ENCODE data around the gene GPC1. TPM values are rescaled to one million over a fixed set of nuclear protein-coding genes. Genes with fewer than 3 reads are reported as not detected.

Gene GPC1
- polyA plus RNA-seq, 1 experiment: 46.8 TPM

DNA sequence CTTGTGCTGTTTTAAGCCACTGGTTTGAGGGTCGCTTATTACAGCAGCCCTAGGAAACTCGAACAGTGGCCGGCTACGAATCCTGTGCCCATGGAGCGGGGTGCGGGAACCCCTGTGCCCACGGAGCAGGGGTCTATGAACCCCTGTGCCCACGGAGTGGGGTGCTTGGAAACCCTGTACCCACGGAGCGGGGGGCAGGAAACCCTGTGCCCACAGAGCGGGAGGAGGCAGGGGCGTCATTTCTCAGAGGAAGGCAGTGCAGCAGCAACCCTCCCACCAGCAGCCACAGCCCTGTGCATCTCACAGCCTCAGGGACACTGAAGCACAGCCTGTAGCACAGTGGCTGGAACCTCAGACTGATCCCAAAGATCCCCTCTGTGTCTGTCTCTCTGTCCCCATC lies 34.2 kb upstream of the GPC1 start:
- no peak overlapping the region for H3K4me3 ChIP-seq (ENCODE audit: low read depth, low read length)
- peaks cover 2% of the 10 kb centered on the region for H3K27me3 ChIP-seq (ENCODE audit: control insufficient read depth, insufficient read depth, low read length)
- H3K9me3 ChIP-seq (ENCODE audit: control insufficient read depth, insufficient read depth, low read length): no peaks in the 10 kb centered on the region; the same call in 1 of the 2 replicates
- DNase-seq (ENCODE audit: low read depth, low spot score): no peak
- ChIA-PET CTCF (no interaction called here), POLR2A (no interaction called here)
- TF ChIP-seq, protein P1, sequence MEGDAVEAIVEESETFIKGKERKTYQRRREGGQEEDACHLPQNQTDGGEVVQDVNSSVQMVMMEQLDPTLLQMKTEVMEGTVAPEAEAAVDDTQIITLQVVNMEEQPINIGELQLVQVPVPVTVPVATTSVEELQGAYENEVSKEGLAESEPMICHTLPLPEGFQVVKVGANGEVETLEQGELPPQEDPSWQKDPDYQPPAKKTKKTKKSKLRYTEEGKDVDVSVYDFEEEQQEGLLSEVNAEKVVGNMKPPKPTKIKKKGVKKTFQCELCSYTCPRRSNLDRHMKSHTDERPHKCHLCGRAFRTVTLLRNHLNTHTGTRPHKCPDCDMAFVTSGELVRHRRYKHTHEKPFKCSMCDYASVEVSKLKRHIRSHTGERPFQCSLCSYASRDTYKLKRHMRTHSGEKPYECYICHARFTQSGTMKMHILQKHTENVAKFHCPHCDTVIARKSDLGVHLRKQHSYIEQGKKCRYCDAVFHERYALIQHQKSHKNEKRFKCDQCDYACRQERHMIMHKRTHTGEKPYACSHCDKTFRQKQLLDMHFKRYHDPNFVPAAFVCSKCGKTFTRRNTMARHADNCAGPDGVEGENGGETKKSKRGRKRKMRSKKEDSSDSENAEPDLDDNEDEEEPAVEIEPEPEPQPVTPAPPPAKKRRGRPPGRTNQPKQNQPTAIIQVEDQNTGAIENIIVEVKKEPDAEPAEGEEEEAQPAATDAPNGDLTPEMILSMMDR (IDR thresholded peaks at IDR 0.05; ENCODE audit: low read depth, low read length): no peak
- H3K27ac ChIP-seq (ENCODE audit: low read depth, low read length): no peak overlapping the region

DNA sequence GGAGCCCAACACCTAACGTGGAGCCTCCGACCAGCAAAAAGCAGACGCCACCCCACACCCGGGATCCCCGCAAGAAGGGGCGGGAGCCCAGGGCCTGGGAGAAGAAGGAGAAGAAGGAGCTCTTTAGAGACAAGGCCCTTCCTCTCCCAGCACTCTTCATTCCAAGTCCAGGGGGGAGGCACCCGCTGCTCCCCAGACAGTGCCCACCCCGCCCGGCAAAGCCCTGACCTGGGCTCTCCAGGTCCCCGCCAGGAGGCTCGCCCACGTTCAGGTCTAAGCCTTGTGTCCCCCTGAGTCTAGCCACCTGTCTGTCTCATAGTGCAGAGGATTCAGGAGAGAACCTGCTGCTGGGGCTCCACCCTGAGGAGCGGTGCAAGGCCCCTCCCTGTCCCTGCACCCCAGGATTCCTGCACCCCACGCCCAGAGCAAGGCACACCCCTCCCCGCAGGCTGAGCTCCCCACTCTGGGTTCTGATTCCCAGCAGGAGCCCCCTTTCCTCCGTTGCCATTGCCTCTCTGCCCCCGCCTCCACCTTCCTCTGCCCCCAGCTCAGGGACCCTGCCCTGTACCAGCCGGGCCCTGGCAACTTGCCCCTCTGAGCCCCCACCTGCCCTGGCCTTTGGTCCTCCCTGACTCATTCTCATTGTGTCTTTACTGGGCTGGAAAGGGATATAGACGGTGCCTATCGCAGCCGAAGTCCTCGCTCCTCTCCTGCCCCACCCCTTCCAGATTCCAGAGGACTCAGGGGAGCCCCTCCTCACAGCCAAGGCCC lies 33.5 kb upstream of the GPC1 start:
- POLR2A ChIA-PET: no interaction called here
- Histone ChIP-seq H3K4me3 (ENCODE audit: low read depth, low read length) (no peak overlapping the region), H3K27ac (ENCODE audit: low read depth, low read length) (no peak overlapping the region), H3K27me3 (ENCODE audit: control insufficient read depth, insufficient read depth, low read length) (peaks cover 2% of the 10 kb centered on the region), H3K9me3 (ENCODE audit: control insufficient read depth, insufficient read depth, low read length) (no peaks in the 10 kb centered on the region; the same call in 1 of the 2 replicates)
- DNase-seq (ENCODE audit: low read depth, low spot score): no peak
- TF ChIP-seq, protein P1 (IDR thresholded peaks at IDR 0.05; ENCODE audit: low read depth, low read length): no peak
- CTCF ChIA-PET: no interaction called here

DNA sequence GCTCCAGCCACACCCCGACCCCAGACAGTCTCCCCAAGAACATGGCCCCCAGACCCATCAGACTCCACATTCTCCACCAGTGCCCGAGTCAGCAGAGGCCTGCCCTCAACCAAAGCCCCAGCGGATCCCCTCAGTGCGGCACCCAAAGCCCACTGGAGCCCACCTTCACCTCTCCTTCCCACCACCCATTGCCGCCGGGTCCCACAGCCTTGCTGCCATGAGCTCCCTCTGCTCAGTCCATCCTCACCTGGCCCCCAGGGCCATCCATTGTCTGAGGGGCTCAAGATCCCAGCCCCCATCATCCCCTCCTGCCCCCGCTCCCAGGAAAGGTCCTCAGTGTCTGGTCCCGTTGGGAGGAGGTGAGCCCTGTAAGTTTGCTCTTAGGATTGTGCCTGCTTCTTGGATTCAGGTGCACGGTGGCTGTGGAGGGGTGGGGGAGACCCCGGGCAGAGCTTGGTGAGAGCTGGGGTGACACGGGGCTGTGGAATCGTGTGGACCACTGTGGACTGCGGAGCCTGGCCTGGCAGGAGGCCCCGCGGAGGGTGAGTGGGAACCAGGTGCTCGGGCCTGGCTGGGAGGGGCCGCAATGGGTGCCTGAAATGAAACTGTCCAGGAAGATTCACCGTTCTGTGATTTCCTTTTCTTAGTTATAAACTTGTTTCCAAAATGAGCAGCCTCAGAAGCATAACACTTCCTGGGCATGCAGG lies 32.7 kb upstream of the GPC1 start:
- Histone ChIP-seq H3K4me3 (ENCODE audit: low read depth, low read length) (no peak overlapping the region), H3K27me3 (ENCODE audit: control insufficient read depth, insufficient read depth, low read length) (peaks cover 4% of the 10 kb centered on the region), H3K9me3 (ENCODE audit: control insufficient read depth, insufficient read depth, low read length) (no peaks in the 10 kb centered on the region; the same call in 1 of the 2 replicates), H3K27ac (ENCODE audit: low read depth, low read length) (no peak overlapping the region)
- DNase-seq (ENCODE audit: low read depth, low spot score): no peak
- ChIA-PET CTCF (no interaction called here), POLR2A (no interaction called here)
- TF ChIP-seq, protein P1 (IDR thresholded peaks at IDR 0.05; ENCODE audit: low read depth, low read length): no peak

DNA sequence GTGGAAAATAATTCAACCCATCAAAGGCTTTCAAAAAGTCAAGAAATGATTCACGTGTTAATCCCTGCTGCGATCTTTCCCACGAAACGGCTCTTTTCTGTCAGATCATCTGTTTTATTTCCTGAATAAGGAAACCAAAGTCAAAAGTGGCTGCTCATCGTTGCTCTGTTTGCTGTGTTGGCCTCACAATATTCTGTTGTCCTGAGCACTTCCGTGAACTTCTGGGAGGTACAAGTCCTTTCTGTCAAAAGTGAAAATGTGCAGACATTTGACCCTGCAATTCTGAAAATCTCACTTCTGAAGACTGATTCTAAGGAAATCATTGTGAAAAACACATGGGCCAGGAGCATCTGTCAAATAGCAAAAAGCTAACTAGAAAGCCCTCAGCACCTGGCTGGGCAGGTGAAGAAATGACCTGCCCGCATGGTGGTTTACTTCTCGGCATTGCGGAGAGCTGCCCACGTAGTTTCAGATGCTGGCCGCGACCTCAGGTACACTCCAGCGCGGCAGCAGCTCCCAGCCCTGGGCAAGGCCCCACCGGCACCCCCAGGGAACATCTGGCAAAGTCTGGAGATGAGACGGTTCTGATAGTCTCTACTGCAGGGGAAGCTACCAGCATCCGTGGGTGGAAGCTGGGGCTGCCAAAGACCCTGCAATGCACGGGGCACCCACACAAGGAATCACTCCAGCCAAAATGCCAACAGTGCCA lies 31.9 kb upstream of the GPC1 start:
- DNase-seq (ENCODE audit: low read depth, low spot score): no peak
- ChIA-PET CTCF (no interaction called here), POLR2A (no interaction called here)
- Histone ChIP-seq H3K9me3 (ENCODE audit: control insufficient read depth, insufficient read depth, low read length) (no peaks in the 10 kb centered on the region; the same call in 1 of the 2 replicates), H3K27ac (ENCODE audit: low read depth, low read length) (no peak overlapping the region), H3K4me3 (ENCODE audit: low read depth, low read length) (no peak overlapping the region), H3K27me3 (ENCODE audit: control insufficient read depth, insufficient read depth, low read length) (peaks cover 4% of the 10 kb centered on the region)
- TF ChIP-seq, protein P1 (IDR thresholded peaks at IDR 0.05; ENCODE audit: low read depth, low read length): no peak

All from AG04450 (cell line).